Stimulated activated CD8-positive, alpha-beta memory T cell treated with anti-CD3 and anti-CD28 coated beads, Interleukin-15, amount 100 ng/mL, for 24 hours (primary cell): Measurements from ENCODE around the gene WDSUB1.

Experiments
- DNase-seq: peaks from one replicate; pipeline ENCODE4 v3.0.0-alpha.2; 2020; ENCODE audit warnings: low read depth

The WDSUB1 gene

DNA sequence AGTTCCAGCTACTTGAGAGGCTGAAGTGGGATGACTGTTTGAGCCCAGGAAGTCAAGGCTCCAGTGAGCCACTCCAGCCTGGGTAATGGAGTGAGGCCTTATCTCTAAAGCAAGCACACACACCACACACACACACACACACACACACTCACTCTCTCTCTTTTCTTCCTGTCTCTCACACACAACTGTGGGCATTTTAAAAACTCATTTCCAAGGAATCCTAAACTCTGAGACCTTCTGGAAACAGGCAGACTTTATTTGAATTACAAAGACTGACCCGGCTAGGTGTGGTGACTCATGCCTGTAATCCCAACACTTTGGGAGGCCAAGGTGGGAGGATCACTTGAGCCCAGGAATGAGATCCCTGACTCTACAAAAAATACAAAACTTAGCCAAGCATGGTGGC is 21.3 kb downstream of the WDSUB1 start:
- DNase-seq = no peak

DNA sequence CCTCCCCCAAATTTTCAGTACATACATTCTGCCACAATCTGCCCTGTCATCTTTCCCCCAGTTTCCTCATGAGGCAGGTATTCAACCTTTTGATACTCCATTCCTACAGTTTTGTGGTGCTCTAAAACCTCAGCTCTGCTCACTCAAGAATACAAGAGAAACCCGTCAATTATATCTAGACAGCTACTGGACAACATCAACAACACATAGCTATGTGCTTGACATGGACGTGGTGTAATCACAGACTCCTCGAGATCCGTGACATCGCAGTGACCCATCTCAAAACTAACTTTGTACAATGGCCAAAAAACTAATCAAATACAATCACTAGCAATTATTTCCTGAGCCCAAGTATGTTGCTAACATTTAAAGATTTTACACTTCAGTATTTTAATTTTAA is 23.6 kb downstream of the WDSUB1 start:
- DNase-seq = no peak

DNA sequence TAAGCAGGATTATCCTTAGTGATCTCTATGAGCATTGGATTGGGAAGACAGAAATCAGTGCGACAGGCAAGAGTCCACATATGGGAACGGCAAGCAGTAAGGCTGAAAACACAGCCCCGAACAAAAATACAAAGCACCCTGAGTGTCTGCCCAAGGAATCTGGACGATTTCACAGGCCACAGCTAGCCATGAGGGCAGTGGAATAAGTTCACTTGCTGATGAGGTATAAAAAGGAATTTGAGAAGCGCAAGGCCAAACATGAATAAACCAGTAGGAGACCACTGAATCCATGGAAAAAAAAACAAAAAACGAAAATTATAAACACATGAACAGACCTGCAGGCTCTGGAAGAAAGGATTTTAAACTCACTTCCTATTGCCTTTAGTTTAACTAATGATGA is 24.3 kb downstream of the WDSUB1 start:
- no peak for DNase-seq

DNA sequence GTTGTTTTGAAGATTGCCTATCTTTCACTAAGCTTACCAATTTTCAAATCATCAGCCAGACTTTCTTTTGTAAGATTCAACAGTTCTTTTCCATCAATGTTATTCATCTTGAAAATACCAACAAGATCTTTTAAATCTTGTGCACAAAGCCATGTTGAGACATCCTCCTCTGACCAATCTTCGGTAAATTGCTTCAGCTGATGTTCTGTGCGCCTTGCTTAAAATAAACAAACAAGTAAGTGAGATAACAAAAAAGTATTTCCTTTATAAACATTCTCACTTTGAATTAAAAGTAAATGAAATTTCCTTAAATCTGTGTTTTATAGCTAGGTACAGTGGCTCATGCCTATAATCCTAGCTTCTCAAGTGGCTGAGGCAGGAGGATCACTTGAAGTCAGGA is 30.3 kb downstream of the WDSUB1 start:
- no peak for DNase-seq

DNA sequence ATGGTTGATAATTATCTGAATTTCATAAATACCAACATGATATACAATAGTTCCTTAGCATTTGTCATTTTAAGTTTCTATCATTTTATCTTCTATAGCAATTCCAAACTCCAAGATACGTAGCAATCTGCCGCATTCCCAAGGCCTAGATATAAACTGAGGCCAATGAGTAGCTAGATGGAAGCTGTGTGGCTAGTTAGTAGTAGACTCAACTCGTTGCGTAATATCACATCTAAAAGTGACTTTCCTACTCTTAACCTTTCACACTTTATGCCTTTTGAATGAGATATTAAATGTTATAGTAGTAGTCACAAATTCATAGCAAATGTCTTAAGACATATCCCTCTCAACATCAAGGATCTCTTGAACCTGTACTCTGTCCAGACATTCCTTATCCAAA is 33.6 kb downstream of the WDSUB1 start:
- no peak for DNase-seq

DNA sequence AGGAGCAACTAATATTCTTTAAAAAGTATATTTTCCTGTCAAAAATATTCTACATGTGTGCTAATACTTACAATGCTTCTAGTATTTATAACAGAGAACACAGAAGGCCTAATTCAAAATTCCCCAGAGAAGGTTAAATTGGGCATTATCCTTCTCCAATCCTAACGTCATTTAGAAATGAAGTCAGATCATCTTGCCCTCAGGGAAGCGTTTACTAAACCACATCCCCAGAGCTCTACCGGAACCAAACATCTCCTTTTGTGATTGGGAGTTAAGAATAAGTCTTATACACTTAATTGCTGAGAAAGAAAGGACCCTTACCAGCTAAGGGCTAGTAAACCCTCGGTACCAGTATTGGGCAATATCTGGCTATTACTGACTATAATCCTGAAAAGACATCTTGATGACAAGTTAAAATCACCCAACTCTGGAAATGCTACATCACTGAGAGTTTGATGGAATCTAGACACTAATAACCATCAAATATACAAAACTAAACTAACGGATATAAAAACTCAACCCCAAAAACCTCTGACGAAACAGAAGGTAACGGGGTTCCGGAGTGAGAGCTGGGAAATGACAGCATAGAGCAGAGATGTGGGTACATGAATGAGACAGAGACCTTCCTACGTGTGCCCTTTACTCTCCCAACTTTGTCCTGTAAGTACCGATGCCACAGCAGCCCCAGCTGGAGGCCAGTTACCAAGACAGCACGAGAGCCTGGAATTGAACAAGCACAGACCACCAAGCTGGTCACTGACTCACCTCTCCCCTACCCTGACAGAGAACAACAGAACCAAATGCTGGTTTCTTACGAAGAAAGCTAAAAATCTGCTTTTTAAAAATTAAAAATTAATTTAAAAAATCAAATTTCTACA is 35.0 kb downstream of the WDSUB1 start:
- no peak for DNase-seq

DNA sequence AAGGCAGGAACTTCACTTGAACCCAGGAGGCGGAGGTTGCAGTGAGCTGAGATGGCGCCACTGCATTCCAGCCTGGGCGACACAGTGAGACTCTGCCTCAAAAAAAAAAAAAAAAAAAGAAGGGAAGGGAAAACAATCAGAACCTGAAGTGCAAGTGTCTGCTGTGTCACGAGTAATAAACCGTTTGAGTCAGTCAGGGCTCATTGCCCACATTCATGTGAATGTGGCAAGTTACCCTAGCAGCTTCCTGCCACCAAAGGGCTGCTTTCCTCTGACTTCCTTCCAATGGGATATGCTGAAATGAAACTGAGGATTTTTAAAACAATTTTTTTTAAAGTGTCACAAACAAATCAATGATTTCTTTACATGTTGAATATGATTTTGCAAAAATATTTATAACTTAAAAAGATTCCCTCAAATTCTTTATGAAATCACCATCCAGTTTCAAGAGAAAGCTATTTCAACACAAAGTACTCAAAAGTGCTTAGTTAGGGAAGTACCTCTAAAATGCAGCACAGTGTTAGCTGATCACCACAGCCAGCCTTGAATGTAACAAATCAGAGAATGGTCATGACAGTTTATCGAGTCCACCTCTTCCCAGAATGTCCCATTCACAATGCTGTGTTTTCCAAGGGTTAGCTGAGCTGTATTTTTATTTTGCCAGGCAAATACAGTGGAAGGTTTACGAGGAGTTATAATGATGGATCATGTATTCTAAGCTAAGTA is 36.4 kb downstream of the WDSUB1 start:
- DNase-seq = no peak

DNA sequence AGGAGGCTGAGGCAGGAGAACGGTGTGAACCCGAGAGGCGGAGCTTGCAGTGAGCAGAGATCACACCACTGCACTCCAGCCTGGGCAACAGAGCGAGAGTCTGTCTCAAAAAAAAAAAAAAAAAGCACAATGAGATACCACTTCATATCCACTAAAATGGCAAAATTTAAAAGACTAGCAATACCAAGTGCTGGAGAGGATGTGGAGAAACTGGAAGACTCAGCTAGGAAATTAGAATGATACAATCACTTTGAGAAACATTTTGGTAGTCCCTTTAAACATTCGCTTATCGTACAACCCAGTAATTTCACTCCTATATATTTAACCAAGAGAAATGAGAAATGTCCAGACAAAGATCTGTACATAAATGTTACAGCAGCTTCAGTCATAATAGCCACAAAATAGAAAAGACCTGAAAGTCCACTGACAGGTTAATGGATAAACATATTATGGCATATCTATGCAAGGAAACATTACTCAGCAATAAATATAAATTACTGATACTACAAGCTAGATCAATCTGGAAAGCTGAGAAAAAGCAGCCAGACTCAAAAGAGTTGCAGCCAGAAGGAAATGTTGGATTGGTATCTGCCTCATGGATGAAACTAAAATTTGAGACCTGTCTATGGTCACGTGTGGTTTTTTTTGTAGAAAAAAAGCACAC is 40.0 kb downstream of the WDSUB1 start:
- DNase-seq = no peak

DNA sequence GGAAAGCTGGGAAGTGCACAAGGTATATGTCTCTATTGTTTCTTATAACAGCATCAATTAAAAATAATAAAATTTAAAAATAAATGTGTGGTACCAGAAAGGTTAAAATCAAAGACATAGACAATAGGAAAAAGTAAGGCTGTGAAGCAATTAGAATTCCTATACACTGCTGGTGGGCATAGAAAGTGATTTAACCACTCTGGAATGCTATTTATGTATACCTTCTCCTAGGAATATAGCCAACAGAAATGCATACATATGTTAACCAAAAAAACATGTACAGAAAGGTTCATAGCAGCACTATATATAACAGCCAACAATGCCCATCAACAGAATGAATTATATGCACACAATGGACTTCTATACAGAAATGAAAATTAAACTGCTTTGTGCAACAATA is 43.0 kb downstream of the WDSUB1 start:
- DNase-seq = no peak

DNA sequence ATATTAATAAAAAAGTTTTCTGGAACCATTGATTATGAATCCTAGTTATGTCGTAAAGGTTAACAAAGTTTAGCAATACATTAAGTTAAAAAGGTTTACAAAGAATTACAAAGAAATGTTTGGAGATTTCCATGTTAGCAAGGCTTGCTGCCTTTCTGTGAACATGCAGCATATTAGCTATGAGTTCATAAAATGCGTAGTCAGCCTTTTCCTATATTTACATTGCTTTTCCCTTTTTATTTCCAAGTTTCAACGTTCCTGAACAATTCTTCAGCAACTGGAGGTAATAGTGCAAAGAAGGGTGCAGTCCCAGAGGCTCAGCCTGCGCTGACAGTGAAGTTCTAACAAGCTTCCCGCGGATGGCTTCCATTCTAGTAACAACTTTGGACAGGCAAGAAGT is 51.6 kb downstream of the WDSUB1 start:
- no peak for DNase-seq

DNA sequence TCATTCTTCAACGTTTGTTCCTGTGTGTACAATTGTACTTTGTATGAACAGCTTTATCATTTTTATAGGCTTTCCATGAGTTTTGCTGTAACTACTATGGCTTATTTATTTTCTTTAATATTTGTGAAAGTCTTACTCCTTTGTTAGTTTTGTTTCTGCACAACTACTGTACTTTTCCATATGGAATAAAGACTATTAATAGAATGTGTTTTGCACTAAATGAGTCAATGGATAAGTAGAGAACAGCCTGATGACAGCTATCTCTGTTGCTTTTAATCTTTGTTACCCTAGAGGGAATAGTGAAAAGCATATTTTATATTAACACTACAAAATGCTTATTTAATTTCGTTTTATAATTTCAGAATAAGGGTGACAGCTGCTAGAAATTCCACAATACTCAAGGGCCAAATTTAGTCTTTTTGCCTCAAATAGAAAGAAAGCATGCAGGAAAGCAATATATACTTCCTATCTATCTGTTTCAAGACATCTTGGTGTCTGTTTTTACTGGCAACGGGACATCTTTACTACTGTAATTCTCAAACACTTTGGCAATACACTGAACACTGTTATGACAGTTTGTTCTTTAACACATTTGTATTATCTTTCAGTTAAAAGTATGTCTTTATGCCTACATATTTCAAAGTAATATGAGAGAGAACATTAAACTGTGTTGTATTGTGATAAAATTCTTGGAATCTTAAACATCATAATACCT is 53.9 kb downstream of the WDSUB1 start:
- DNase-seq = no peak

DNA sequence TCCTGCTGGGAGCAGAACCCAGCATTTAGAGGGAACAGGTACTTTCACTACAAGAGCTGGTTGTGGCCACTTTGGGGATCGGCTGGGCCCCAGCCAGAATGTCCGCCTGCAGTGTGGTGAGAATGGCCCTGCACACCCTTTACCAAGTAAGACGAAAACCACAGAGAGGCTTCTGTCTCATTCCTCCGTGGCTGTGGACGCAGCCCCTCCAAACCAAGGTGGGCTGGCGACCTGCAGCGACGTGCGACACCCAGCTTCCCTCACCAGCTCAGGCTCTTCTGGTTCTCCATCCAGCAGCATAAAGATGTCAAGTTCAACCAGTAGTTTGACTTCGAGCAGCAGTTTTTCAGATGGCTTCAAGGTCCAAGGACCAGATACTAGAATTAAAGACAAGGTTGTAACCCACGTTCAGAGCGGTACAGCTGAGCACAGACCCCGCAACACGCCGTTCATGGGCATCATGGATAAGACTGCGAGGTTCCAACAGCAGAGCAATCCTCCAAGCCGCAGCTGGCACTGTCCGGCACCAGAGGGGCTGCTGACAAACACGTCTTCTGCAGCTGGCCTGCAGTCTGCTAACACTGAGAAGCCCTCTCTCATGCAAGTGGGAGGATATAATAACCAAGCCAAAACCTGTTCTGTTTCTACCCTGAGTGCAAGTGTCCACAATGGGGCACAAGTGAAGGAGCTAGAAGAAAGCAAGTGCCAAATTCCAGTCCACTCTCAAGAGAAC is 56.2 kb downstream of the WDSUB1 start:
- no peak for DNase-seq

DNA sequence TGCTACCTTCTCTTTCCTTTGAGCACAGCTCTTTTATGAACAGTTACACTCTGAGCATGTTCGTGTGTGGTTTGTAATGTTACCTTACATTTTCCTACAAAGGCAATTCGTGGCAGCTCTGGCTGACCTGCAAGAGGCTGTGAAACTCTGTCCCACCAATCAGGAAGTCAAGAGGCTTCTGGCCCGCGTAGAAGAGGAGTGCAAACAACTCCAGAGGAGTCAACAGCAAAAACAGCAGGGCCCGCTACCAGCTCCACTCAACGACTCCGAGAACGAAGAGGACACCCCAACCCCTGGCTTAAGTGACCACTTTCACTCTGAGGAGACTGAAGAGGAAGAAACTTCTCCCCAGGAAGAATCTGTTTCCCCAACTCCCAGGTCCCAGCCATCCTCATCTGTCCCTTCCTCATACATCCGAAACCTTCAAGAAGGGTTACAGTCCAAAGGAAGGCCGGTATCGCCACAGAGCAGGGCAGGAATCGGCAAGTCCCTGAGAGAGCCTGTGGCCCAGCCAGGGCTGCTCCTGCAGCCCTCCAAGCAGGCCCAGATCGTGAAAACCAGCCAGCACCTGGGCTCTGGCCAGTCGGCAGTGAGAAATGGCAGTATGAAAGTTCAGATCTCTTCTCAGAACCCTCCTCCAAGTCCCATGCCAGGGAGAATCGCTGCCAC is 56.9 kb downstream of the WDSUB1 start:
- no peak for DNase-seq

DNA sequence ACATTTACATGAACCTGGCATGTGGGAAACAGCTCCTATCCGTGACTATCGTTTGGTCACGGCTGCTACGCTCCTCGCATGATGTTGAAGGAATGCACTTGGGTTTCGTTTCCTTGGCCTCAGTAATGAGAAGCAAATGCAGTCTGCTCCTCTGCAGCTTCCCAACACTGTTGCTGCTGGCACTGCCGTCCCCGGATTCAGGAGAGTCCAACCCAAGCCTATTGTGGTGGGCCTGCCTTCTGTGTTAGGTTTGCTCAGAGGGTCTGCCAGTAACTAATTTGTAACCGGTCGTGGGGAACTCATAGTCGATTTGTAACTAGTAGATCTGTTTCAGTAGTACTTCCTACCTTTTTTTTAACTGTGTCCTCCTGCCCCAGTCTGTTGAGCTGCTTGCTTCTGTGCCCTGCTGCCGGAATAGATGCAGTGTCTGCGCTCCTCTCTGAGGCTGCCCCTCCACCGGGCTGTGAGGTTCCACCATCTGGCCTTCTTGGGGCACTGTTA is 58.4 kb downstream of the WDSUB1 start:
- DNase-seq = no peak

DNA sequence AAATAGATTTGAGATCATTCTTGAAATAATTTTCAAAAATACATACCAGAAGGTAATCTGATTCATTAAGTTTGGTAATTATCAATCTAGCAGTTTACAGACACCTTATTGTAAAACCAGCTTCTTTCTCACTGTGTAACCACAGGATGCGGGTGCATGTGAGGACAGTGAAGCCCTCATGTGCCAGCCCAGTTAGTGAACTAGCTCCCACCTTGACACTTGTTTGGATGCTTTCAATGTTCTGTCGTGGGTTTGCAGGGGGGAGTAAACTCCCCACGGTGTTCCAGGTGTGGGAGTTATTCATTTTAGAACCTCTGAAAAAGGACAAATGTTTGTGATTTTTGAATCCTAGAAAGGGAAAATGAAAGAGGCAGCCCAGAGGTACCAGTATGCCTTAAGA is 59.0 kb downstream of the WDSUB1 start:
- no peak for DNase-seq

DNA sequence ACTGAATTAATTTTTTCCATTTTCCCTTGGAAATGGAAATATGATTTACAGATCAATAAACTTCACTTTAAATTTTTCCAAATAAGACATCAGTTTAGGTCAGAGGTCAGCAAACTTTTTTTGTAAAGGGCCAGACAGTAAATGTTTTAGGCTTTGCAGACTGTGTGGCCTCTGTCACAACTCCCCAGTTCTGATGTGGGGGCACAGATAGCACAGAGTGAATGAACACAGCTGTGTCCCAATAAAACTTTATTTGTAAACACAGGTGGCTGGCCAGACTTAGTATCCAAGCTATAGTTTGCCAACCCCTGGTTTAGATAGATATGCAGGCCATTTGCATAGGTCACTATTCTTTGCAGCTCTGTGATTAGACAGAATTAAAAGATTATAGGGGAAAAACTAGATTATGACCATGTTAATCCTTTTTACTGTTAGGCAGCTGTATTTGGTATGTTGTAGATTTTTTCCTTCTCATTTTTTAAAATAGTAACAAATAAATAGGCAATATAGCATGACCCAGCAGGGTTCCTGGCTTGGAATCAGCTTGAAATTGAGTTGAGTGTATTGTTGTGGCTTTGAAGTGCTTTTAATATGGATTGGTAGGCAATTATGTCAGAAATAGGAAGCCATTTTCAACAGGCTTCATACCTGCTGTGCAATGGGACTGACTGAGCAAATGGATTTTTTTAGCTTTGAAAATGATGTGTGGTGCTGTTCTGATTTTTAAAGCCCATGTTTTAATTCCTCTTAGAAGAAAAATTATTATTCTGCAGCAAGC is 59.7 kb downstream of the WDSUB1 start:
- no peak for DNase-seq

DNA sequence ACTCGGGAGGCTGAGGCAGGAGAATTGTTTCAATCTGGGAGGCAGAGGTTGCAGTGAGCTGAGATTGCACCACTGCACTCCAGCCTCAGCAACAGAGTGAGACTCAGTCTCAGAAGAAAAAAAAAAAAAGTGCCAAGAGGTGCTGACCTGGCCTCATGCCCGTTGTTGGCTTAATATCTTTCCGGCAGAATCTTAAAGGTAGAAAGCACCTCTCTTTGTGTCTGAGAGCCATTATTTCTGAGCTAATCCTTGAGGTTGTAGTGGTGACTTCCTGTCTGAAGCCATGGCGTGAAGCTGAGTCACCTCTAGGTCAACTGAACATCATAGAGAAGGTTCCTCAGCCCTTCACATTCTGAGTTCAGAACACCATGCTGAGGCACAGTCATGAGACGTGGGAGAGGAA is 60.4 kb downstream of the WDSUB1 start:
- no peak for DNase-seq

DNA sequence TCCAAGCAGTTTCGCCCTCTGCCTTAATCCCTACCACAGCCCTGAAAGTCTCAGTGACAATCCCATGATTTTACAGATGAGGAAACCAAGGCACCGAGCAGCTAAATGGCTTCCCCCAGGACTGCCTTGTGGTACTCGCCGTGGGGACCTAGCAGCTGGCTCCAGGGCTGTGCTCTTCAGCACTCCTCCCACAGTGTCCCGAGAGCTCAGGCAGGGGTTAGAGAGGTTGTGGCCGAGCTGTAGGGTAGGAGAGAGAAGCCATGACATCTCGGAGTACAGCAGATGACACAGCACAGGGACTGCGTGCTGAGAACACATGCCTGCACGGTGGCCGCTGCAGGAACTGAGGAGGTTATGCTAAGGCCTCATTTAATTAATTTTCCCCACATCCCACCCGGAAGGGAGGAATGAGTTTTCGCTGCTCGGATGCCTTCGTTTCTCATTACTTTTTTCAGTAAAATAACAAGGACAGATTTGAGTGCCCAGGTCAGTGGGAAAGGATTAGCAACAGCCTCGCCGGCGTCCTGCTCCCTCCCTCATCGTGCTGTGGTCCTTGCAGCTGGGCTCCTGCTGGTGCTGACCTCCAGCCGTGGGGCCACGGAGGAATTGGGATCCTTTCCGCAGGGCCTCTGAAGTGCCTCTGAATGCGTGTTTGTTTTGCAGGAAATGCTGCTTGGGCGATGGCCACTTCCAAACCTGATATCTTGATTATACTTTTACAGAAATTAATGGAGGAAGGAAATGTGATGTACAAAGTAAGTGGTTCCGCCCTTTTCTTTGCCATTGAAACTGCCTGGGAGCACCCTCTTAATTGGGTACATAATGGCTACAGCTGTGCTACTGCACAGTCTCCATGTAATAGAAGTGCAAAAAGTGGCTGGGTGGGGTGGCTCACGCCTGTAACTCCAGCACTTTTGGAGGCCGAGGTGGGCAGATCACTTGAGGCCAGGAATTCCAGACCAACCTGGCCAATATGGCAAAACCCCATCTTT is 61.2 kb downstream of the WDSUB1 start:
- DNase-seq = no peak
